Measurements from ENCODE around the gene CERK. TPM values are rescaled to one million over a fixed set of nuclear protein-coding genes. Genes with fewer than 3 reads are reported as not detected.

Gene CERK
- total RNA-seq, 2 donors from 2014 or later = 90.7 to 124 TPM

DNA sequence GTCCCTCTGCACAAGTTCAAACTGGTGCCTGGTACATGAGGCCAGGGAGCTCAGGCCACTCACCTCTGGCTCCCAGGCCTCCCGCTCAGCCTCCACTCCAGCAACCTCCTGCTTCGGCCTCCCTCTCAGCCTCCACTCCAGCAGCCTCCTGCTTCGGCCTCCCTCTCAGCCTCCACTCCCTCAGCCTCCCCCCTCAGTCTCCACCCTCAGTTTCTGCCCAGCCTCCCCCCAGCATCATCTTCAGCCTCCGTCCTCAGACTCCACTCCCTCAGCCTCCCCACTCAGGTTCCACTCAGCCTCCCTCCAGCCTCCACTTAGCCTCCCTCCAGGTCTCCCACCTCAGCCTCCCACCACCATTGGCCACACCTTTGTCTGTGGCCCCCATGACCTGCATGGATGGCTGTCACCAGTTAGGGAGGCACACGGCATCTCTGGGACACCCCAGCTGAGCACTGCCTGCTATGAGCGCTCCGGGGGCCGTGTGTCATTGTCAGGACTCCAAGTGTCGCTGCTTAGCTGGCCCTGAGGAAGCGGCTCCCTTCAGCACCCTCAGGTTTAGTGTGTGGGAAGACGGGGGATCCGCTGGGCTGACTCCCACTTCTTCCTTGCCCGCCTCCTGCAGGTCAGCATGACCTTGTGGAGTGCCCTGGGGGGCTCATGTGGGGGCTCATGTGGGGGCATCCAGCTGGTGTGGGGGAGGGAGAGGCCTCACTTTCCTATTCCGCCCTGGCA lies 78.8 kb downstream of the CERK start:
- peaks cover 17% of the 10 kb centered on the region for H3K4me1 Mint-ChIP-seq
- ATAC-seq (replicated peaks) = no peak
- H3K36me3 Mint-ChIP-seq (ENCODE audit: low read depth) = no peaks in the 10 kb centered on the region

DNA sequence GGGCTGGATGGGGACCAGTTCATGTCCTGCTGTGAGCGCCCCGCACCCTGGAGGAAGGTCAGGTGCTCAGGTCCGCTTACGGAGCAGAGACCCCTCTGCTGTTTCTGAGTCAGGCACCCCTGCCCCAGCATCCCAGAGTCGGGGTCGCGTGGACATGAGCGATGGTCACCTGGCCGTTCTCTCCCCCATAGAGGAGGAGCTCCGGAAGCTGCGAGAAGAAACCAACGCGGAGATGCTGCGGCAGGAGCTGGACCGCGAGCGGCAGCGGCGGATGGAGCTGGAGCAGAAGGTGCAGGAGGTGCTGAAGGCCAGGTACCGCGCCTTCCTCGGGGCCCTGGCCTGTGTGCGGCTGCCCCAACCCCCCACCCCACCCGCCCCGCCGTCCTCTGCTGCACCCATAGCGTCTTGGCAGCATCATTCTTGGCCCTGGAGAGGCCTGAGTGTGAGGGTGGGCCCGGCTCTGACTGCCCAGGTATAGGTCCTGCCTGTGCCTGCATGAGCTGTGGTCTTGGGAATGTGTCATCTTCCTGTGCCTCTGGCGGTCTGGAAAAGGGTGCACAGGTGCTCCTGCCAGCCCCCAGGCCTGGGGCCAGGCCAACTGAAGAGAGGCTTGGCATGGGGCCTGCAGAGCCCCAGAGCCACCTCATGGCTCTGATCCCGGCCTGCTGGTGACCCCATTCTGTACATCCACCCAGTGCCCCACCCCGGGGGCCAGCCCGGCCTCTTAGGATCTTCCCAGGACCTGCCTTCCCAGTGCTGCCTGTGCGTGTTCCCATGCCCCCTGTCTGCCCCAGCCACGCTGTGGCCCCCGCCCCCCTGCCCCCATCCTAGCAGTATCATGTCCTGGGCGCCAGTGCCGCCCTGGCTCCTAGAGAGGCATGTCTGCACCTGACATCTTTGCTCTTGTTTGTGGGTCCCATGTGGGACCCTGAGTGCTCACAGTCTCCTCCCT lies 79.8 kb downstream of the CERK start:
- ATAC-seq (replicated peaks) = no peak
- Mint-ChIP-seq H3K36me3 (ENCODE audit: low read depth) (no peaks in the 10 kb centered on the region), H3K4me3 (no peak overlapping the region), H3K27ac (peak overlapping the region; percentile 73), H3K9me3 (no peaks in the 10 kb centered on the region), H3K27me3 (no peaks in the 10 kb centered on the region), H3K4me1 (peaks cover 17% of the 10 kb centered on the region)

More for the DNA sequence above, 78.8 kb downstream of the CERK start:
- Mint-ChIP-seq H3K27me3 (no peaks in the 10 kb centered on the region), H3K4me3 (no peak overlapping the region), H3K9me3 (no peaks in the 10 kb centered on the region), H3K27ac (peak overlapping the region; percentile 73)

GRCh38 chr22:46657655-46657953 lies 80.4 kb downstream of the CERK start:
- H3K4me3 Mint-ChIP-seq = no peak overlapping the region
- H3K27ac Mint-ChIP-seq = peak overlapping the region; percentile 67
- no peaks in the 10 kb centered on the region for H3K9me3 Mint-ChIP-seq
- ATAC-seq (replicated peaks) = no peak
- no peaks in the 10 kb centered on the region for H3K36me3 Mint-ChIP-seq (ENCODE audit: low read depth)
- H3K27me3 Mint-ChIP-seq = no peaks in the 10 kb centered on the region
- peaks cover 21% of the 10 kb centered on the region for H3K4me1 Mint-ChIP-seq

DNA sequence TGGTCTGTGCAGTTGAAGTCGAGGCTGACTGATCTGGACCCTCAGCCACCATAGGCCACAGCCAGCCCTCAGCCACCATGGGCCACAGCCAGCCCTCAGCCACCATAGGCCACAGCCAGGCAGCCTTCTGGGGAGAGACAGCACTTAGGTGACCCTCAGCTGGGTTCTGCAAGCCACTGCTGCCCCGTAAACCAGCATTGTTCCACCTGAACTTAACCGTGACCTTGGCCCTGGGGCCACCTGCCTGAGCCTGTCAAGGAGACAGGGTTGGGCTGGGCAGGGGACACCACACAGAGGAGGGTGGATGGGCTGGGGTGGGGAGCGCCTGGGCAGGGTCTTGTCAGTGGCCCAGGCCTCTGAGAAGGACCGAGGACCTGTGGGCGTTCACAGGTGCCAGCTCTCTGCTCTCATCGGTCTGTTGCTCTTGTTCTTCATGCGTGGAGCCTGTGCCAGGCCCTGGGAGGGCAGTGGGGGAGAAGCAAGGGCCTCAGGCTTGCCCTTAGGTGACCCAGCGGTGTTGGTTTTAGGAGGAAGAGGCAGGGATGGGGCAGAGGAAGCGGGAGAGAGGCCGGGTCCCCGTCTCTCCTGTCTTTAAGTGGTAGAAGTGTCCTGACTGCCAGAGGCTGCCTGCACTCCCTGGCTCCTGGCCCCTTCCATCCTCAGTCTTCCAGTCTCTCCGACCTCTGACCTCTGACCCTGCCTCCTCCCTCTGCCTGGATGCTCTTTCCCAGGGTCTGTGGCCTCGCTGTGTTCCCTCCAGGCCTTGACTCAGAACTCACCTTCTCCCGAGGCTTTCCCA lies 81.0 kb downstream of the CERK start:
- Mint-ChIP-seq H3K27me3 (no peaks in the 10 kb centered on the region), H3K4me3 (no peak overlapping the region), H3K9me3 (no peaks in the 10 kb centered on the region), H3K27ac (peak overlapping the region; percentile 67), H3K4me1 (peaks cover 25% of the 10 kb centered on the region), H3K36me3 (ENCODE audit: low read depth) (no peaks in the 10 kb centered on the region)
- no peak for ATAC-seq (replicated peaks)

- Mint-ChIP-seq H3K27ac (peak overlapping the region; percentile 67), H3K9me3 (no peaks in the 10 kb centered on the region), H3K36me3 (ENCODE audit: low read depth) (no peaks in the 10 kb centered on the region), H3K4me3 (no peak overlapping the region), H3K27me3 (no peaks in the 10 kb centered on the region), H3K4me1 (peaks cover 31% of the 10 kb centered on the region)
- ATAC-seq (replicated peaks) = no peak
Observed at GRCh38 chr22:46655861-46656608, 82.0 kb downstream of the CERK start.

DNA sequence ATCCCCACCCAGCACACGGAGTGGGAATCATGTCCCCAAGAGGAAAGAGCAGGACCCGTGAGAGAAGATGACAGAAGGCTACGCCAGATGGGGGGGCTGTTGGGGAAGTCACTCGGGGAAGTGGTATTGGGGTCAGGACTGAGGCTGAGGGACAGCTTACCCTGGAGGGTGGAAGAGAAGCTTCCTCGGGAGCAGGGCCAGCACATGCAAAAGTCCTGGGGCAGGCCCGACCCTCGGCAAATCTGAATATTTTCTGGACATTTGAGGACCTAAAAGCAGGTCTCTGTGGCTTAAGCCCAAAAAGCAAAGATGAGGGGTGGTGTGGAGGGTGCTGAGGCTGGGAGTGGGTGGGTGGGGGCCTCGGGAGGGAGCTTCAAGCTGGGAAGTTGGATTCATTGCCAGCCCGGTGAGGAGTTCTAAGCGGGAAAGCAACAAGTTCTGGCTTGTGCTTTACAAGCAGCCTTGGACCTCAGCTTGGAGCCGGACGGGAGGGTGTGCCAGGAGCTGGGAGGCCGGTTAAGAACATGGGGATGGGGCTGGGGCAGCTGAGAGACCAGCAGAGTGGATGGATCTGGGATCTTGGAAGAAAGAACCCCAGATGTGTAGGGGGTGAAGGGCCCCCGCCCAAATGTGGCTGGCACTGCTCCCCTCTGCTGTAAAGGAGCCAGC lies 83.0 kb downstream of the CERK start:
- Mint-ChIP-seq H3K36me3 (ENCODE audit: low read depth) (no peaks in the 10 kb centered on the region), H3K4me3 (no peak overlapping the region), H3K27me3 (no peaks in the 10 kb centered on the region), H3K27ac (peak overlapping the region; percentile 59), H3K4me1 (peaks cover 21% of the 10 kb centered on the region), H3K9me3 (no peaks in the 10 kb centered on the region)
- no peak for ATAC-seq (replicated peaks)

GRCh38 chr22:46654426-46654825 lies 83.6 kb downstream of the CERK start:
- H3K9me3 Mint-ChIP-seq = no peaks in the 10 kb centered on the region
- ATAC-seq (replicated peaks) = no peak
- no peaks in the 10 kb centered on the region for H3K36me3 Mint-ChIP-seq (ENCODE audit: low read depth)
- no peak overlapping the region for H3K4me3 Mint-ChIP-seq
- no peaks in the 10 kb centered on the region for H3K27me3 Mint-ChIP-seq
- peak overlapping the region; percentile 59 for H3K27ac Mint-ChIP-seq
- H3K4me1 Mint-ChIP-seq = peaks cover 19% of the 10 kb centered on the region

DNA sequence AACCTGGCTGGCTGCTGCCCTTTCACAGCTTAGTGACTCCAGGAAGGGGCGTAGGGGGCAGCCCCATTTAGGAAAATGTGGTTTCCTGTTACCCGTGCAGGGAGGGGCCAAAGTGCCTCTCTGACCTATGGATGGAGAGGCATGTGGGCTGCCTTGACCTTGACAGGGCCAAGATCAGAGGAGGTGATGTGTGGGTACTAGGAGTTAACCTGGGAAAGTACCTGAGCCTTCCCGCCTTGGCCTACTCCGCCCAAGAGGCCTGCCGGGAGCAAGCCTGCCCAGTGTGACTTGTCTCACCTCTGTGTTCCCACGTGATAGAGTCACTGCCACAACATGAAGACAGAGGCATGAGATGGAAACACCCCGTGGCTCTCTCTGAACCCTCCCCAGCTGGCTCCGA lies 84.5 kb downstream of the CERK start:
- Mint-ChIP-seq H3K9me3 (no peaks in the 10 kb centered on the region), H3K27me3 (no peaks in the 10 kb centered on the region), H3K36me3 (ENCODE audit: low read depth) (no peaks in the 10 kb centered on the region), H3K4me3 (peak overlapping the region; percentile 61), H3K4me1 (peaks cover 19% of the 10 kb centered on the region), H3K27ac (peak overlapping the region; percentile 75)
- ATAC-seq (replicated peaks) = peak; percentile 90

DNA sequence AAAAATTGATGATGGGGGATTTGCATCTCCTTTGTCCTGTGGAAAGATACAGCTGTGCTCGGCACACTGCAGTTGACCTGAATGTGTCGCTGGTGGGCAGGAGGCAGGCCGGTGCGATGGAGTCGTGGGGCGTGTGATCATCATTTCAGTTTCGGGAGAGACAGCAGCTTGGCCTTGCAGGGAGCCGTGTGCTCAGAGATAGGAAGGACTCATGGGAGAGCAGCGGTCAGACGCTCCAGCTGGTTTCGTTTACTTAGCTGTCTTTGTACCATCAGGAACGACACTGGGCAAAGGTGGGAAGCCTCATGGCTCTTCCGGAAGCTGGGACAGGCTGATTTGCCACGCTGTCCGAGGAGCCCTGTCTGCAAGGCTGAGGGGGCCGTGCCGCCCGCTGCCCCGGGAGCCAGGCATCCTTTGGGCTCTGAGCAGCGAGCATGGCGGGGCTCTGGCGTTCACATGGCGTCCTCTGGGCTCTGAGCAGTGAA lies 85.2 kb downstream of the CERK start:
- ATAC-seq (replicated peaks) = no peak
- H3K27ac Mint-ChIP-seq = peak overlapping the region; percentile 76
- H3K4me1 Mint-ChIP-seq = peaks cover 27% of the 10 kb centered on the region

DNA sequence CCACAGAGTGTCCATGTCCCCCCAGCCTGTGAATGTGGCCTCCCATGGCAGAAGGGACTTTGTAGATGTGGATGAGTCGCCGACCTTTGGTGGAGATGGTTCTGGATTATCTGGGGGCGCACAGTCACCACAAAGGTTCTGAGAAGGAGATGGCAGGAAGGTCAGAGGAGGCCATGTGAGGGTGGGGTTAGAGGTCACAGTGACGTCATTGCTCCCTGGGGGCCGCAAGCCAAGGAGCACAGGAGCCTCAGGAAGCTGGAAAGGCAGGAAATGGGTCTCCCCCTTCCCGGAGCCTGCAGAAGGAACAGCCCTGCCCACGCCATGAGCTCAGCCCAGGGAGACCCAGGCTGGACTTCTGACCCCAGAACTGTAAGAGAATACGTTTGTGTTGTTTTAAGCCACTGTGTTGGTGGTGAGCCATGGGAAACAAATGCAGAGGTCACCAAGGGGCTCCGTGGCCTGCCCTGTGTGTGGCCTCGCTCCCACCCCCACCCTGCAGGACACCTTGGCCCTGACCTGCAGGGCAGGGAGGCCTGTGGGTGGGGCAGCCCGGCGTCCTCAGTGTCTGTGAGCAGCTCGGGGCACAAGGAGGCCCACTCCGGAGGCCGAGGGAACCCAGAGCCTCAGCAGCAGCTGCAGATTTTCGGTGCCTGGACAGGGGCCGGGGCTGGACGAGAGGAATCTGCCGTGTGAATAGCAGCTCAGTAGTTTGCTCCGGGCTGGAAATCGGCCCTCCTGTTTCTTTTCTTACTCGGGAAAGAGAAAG lies 85.8 kb downstream of the CERK start:
- Mint-ChIP-seq H3K9me3 (no peaks in the 10 kb centered on the region), H3K27ac (peak overlapping the region; percentile 82), H3K4me3 (peak overlapping the region; percentile 61), H3K36me3 (ENCODE audit: low read depth) (no peaks in the 10 kb centered on the region), H3K4me1 (peaks cover 30% of the 10 kb centered on the region), H3K27me3 (no peaks in the 10 kb centered on the region)
- peak; percentile 34 for ATAC-seq (replicated peaks)

More for the DNA sequence above, 85.2 kb downstream of the CERK start:
- peak overlapping the region; percentile 61 for H3K4me3 Mint-ChIP-seq
- H3K36me3 Mint-ChIP-seq (ENCODE audit: low read depth) = no peaks in the 10 kb centered on the region
- H3K27me3 Mint-ChIP-seq = no peaks in the 10 kb centered on the region
- H3K9me3 Mint-ChIP-seq = no peaks in the 10 kb centered on the region

GRCh38 chr22:46651316-46651715 lies 86.7 kb downstream of the CERK start:
- Mint-ChIP-seq H3K9me3 (no peaks in the 10 kb centered on the region), H3K4me3 (peak overlapping the region; percentile 61), H3K27ac (peak overlapping the region; percentile 82), H3K4me1 (peaks cover 26% of the 10 kb centered on the region), H3K27me3 (no peaks in the 10 kb centered on the region), H3K36me3 (ENCODE audit: low read depth) (no peaks in the 10 kb centered on the region)
- ATAC-seq (replicated peaks) = no peak

- no peaks in the 10 kb centered on the region for H3K36me3 Mint-ChIP-seq (ENCODE audit: low read depth)
- peaks cover 26% of the 10 kb centered on the region for H3K4me1 Mint-ChIP-seq
- H3K4me3 Mint-ChIP-seq = no peak overlapping the region
- ATAC-seq (replicated peaks) = no peak
- H3K9me3 Mint-ChIP-seq = no peaks in the 10 kb centered on the region
- peak overlapping the region; percentile 50 for H3K27ac Mint-ChIP-seq
- H3K27me3 Mint-ChIP-seq = no peaks in the 10 kb centered on the region
Observed at GRCh38 chr22:46650078-46650810, 87.8 kb downstream of the CERK start.
